Measurements from ENCODE around the gene PLAC9. TPM values are rescaled to one million over a fixed set of nuclear protein-coding genes. Genes with fewer than 3 reads are reported as not detected.

Gene PLAC9
- total and polyA plus RNA-seq, 2 donors (not counting 1 experiment from before 2014, with no cell fraction given), result 16.7 to 40.4 TPM

- Histone ChIP-seq H3K27ac (ENCODE audit: insufficient read depth, low read length) (no peak overlapping the region), H2AFZ (ENCODE audit: low read length) (no peak overlapping the region), H3K9me3 (ENCODE audit: control insufficient read depth, insufficient read depth, low read depth, low read length) (no peaks in the 10 kb centered on the region), H4K20me1 (ENCODE audit: control insufficient read depth, extremely low read depth, insufficient read depth, low read length) (peaks cover 13% of the 10 kb centered on the region), H3K4me2 (ENCODE audit: extremely low read depth, insufficient read depth, low read length) (no peak overlapping the region), H3K27me3 (ENCODE audit: control insufficient read depth, insufficient read depth, low read length) (no peaks in the 10 kb centered on the region), H3K36me3 (ENCODE audit: control insufficient read depth, insufficient read depth, low read length) (peaks cover 17% of the 10 kb centered on the region), H3K4me3 (replicated peaks in 1 of 4; ENCODE audit: control extremely low read depth in 1 of 4, insufficient read depth in 1 of 4, low read depth in 3 of 4, low read length in 4 of 4) (no peak overlapping the region), H3K9ac (ENCODE audit: insufficient read depth, low read length) (no peak overlapping the region), H3K4me1 (ENCODE audit: control insufficient read depth, extremely low read depth, insufficient read depth, low read length) (peaks cover 13% of the 10 kb centered on the region), H3K79me2 (ENCODE audit: control insufficient read depth, insufficient read depth, low read length) (peaks cover 100% of the 10 kb centered on the region)
- TF ChIP-seq, protein P1, sequence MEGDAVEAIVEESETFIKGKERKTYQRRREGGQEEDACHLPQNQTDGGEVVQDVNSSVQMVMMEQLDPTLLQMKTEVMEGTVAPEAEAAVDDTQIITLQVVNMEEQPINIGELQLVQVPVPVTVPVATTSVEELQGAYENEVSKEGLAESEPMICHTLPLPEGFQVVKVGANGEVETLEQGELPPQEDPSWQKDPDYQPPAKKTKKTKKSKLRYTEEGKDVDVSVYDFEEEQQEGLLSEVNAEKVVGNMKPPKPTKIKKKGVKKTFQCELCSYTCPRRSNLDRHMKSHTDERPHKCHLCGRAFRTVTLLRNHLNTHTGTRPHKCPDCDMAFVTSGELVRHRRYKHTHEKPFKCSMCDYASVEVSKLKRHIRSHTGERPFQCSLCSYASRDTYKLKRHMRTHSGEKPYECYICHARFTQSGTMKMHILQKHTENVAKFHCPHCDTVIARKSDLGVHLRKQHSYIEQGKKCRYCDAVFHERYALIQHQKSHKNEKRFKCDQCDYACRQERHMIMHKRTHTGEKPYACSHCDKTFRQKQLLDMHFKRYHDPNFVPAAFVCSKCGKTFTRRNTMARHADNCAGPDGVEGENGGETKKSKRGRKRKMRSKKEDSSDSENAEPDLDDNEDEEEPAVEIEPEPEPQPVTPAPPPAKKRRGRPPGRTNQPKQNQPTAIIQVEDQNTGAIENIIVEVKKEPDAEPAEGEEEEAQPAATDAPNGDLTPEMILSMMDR (conservative IDR thresholded peaks at IDR 0.05 in 1 of 2, IDR thresholded peaks at IDR 0.05 in 1 of 2; ENCODE audit: low read depth in 1 of 2, low read length in 2 of 2), result no peak
- no peak for TF ChIP-seq EZH2 (IDR thresholded peaks at IDR 0.05; ENCODE audit: low read length, missing control alignments)
- DNase-seq (ENCODE audit: low read depth in 2 of 2), result no peak
These were observed 51.8 kb downstream of the PLAC9 start for GRCh38 chr10:80184291-80184690.

- TF ChIP-seq, protein P1 (conservative IDR thresholded peaks at IDR 0.05 in 1 of 2, IDR thresholded peaks at IDR 0.05 in 1 of 2; ENCODE audit: low read depth in 1 of 2, low read length in 2 of 2), result no peak
- no peak for TF ChIP-seq EZH2 (IDR thresholded peaks at IDR 0.05; ENCODE audit: low read length, missing control alignments)
- no peak overlapping the region for H3K4me3 ChIP-seq (replicated peaks in 1 of 4; ENCODE audit: control extremely low read depth in 1 of 4, insufficient read depth in 1 of 4, low read depth in 3 of 4, low read length in 4 of 4)
- no peaks in the 10 kb centered on the region for H3K27me3 ChIP-seq (ENCODE audit: control insufficient read depth, insufficient read depth, low read length)
- no peak overlapping the region for H3K9ac ChIP-seq (ENCODE audit: insufficient read depth, low read length)
- no peak overlapping the region for H3K27ac ChIP-seq (ENCODE audit: insufficient read depth, low read length)
- H3K4me1 ChIP-seq (ENCODE audit: control insufficient read depth, extremely low read depth, insufficient read depth, low read length), result peaks cover 8% of the 10 kb centered on the region
- H3K4me2 ChIP-seq (ENCODE audit: extremely low read depth, insufficient read depth, low read length), result no peak overlapping the region
- H3K36me3 ChIP-seq (ENCODE audit: control insufficient read depth, insufficient read depth, low read length), result peaks cover 11% of the 10 kb centered on the region
- H4K20me1 ChIP-seq (ENCODE audit: control insufficient read depth, extremely low read depth, insufficient read depth, low read length), result peaks cover 17% of the 10 kb centered on the region
- H3K79me2 ChIP-seq (ENCODE audit: control insufficient read depth, insufficient read depth, low read length), result peaks cover 98% of the 10 kb centered on the region
- no peak overlapping the region for H2AFZ ChIP-seq (ENCODE audit: low read length)
- DNase-seq (ENCODE audit: low read depth in 2 of 2), result no peak
- no peaks in the 10 kb centered on the region for H3K9me3 ChIP-seq (ENCODE audit: control insufficient read depth, insufficient read depth, low read depth, low read length)
These were observed 53.2 kb downstream of the PLAC9 start for GRCh38 chr10:80185578-80186299.

DNA sequence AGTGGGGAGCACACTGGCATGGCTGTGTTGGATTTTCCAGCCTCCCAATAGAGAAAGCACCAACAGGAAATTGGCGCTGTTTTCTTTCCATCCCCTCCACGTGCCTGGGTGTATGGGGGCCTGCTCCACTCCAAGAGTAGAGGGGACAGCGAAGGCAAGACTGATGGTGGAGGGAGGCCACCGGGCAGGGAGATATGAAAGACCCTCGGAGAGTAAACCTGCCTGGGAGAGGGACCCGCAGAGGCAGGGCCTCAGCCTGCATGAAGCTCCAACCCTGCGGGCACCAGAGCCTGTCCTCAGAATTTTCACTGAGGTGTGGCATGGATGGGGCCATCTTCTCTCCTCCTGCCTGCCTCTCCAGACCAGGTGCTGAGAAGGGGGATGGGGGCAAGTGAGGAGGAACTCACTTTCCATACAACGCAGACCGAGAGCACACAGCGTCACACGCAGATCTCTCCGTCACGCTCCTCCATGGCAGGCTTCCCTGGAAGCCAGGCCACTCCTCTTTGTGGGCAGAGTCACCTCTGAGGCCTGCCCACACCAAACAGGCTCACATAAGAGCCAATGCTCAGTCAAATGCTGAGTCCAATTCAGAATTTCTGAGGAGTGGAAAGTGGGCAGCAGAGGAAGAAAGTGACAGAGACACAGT lies 54.0 kb downstream of the PLAC9 start:
- DNase-seq (ENCODE audit: low read depth in 2 of 2), result no peak
- Histone ChIP-seq H3K27me3 (ENCODE audit: control insufficient read depth, insufficient read depth, low read length) (no peaks in the 10 kb centered on the region), H3K79me2 (ENCODE audit: control insufficient read depth, insufficient read depth, low read length) (peaks cover 98% of the 10 kb centered on the region), H4K20me1 (ENCODE audit: control insufficient read depth, extremely low read depth, insufficient read depth, low read length) (peaks cover 17% of the 10 kb centered on the region), H2AFZ (ENCODE audit: low read length) (no peak overlapping the region), H3K4me2 (ENCODE audit: extremely low read depth, insufficient read depth, low read length) (no peak overlapping the region), H3K4me1 (ENCODE audit: control insufficient read depth, extremely low read depth, insufficient read depth, low read length) (peaks cover 8% of the 10 kb centered on the region), H3K4me3 (replicated peaks in 1 of 4; ENCODE audit: control extremely low read depth in 1 of 4, insufficient read depth in 1 of 4, low read depth in 3 of 4, low read length in 4 of 4) (no peak overlapping the region), H3K9ac (ENCODE audit: insufficient read depth, low read length) (no peak overlapping the region), H3K36me3 (ENCODE audit: control insufficient read depth, insufficient read depth, low read length) (peaks cover 11% of the 10 kb centered on the region), H3K9me3 (ENCODE audit: control insufficient read depth, insufficient read depth, low read depth, low read length) (no peaks in the 10 kb centered on the region), H3K27ac (ENCODE audit: insufficient read depth, low read length) (peak overlapping the region; percentile 18)
- TF ChIP-seq, protein P1 (conservative IDR thresholded peaks at IDR 0.05 in 1 of 2, IDR thresholded peaks at IDR 0.05 in 1 of 2; ENCODE audit: low read depth in 1 of 2, low read length in 2 of 2), result no peak
- no peak for TF ChIP-seq EZH2 (IDR thresholded peaks at IDR 0.05; ENCODE audit: low read length, missing control alignments)
